ENCODE results near the gene EHMT1.

DNA sequence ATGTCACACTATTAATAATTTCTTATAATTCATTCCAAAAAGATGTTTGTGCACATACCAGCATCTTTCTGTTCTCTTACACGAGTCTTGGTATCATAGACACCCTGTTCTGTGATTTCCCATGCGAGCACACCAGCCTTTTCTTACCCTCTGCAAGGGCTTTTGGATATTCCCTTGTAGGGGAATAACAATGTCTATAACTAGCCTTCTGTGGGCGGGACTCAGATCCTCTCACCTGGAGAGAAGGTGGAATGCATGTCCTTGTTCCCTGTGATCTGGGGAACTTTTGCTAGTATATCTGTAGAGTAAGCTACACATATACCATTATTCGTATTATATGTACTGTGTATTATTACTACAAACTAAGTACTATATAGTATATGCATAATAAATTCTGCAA is 44.8 kb downstream of the EHMT1 start:
- TF ChIP-seq, protein P1, sequence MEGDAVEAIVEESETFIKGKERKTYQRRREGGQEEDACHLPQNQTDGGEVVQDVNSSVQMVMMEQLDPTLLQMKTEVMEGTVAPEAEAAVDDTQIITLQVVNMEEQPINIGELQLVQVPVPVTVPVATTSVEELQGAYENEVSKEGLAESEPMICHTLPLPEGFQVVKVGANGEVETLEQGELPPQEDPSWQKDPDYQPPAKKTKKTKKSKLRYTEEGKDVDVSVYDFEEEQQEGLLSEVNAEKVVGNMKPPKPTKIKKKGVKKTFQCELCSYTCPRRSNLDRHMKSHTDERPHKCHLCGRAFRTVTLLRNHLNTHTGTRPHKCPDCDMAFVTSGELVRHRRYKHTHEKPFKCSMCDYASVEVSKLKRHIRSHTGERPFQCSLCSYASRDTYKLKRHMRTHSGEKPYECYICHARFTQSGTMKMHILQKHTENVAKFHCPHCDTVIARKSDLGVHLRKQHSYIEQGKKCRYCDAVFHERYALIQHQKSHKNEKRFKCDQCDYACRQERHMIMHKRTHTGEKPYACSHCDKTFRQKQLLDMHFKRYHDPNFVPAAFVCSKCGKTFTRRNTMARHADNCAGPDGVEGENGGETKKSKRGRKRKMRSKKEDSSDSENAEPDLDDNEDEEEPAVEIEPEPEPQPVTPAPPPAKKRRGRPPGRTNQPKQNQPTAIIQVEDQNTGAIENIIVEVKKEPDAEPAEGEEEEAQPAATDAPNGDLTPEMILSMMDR (IDR thresholded peaks at IDR 0.05; ENCODE audit: low read length): no peak
- no peak for TF ChIP-seq EZH2 (IDR thresholded peaks at IDR 0.05; ENCODE audit: borderline replicate concordance, low read length)

Measured in OCI-LY1 (cell line).